Activated T-cell treated with anti-CD3 and anti-CD28 coated beads, Interleukin-2, amount 50 U/mL, for 48 hours (primary cell): ENCODE measurements around the gene PLOD2.
"Not testable (repeated sequence)": the region's sequence is repeated elsewhere in the genome, so short reads cannot be mapped to it uniquely, and the experiment has no call there.

Experiments used
- DNase-seq, 2 experiments: peaks; one replicate each; pipeline ENCODE4 v3.0.0-alpha.2; 2020

PLOD2 gene

GRCh38 chr3:146134348-146135117, 26.5 kb downstream of the PLOD2 start:
- DNase-seq: no peak

DNA sequence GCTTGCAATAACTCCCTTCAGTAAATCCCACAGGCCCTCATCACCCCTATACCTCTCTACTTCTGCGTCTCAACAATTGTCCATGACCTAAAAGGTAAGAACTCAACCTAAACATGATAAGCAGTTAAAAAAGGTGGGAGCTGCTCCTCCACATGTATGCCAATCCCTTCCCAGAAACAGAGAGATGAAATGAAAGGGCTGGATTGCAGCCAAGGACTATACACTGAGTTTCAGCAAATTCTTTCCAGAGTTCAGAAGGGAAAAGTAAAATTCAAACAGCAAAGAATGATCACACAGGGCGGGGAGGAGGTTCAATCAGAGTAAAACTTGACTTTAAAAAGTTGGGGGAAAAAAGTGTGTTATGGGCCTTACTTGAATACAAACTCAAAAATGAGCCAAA, 27.5 kb downstream of the PLOD2 start:
- DNase-seq: no peak

DNA sequence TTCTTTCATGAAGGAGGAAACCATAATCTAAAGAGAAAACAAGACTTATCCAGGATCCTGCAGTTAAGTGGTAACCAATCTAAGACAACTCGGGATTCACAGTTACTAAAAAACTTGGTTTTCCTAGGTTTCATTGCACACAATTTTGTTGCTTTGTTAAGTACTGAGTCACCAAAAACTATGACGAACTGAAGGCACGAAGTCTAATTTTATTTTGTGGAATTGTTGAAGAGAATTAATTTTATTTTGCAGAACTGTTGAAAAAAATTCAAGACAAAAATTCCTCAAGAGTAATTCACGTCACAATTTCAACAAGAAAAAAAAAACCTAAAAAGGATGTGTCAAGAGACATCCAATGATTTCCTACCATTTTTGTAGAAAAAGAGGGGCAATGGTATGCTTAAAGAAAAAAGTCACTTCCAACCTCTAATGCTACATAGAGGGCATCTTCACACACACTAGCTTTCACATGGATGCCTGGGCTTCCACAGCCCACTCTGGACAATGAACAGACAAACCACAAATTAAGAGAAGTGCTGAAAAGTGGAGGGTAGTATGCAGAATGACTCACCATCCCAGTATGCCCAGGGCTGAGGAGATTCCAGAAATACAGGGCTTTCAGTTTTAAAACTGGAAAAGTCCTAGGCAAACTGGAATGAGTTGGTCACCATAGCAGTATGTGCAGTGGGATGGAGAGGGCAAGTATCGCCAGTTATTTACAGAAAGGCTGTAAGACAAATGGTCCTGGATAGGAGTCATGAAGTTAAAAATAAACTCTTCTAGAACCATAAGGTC, 29.2 kb downstream of the PLOD2 start:
- no peak for DNase-seq

- no peak for DNase-seq
These were observed 30.1 kb downstream of the PLOD2 start for GRCh38 chr3:146130881-146131371.

GRCh38 chr3:146129750-146130149, 31.2 kb downstream of the PLOD2 start:
- no peak for DNase-seq

- DNase-seq: no peak
These were observed 32.0 kb downstream of the PLOD2 start for GRCh38 chr3:146128939-146129338.

DNA sequence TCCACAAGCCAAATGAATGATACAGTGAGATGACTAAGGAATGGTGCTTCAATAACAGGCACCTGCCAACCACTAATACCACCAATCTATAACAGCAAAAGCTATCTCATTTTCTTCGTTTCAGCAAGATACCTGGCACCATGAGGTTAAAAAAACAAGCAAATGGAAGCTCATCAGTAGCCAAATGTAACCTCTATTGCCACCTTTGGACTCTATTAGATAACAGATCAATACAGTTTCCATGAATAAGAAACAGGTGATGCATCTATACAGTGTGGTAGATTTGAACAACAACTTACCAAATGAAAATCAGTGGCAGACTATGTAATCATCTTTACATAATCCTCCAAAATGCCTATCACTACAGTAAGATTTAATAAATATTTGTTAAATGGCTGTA, 32.8 kb downstream of the PLOD2 start:
- DNase-seq: no peak

- DNase-seq: no peak
These were observed 35.0 kb downstream of the PLOD2 start for GRCh38 chr3:146125951-146126350.

DNA sequence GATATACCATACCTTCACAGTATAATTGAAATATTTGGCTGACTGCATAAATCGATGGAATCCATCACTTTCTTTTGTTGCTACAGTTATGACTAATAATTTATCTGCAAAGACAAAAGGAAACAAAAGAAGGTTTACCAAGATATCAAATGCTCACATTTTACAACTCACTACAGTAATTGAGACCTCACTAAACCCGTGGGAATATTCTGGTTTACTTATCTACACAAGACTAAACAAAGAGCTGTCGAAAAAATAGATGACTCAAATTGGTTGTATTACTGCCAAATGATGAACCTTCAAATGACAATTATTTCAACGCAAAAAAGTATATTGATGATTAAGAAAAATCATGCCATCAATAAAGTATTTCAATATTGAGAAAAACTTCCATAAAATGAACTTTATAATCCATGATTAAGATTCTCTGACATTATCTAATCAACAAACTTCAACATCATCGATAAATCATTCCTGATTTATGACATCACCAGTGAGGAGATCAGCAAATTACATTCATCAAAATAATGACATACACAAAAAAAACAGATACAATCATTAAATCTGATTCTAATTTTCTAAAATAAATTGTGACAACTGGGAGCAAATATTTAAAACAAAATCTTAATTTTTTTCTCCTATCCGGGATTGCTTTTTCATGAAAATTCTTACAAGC, 36.7 kb downstream of the PLOD2 start:
- DNase-seq: no peak

GRCh38 chr3:146117406-146118285, 43.3 kb downstream of the PLOD2 start:
- no peak for DNase-seq

DNA sequence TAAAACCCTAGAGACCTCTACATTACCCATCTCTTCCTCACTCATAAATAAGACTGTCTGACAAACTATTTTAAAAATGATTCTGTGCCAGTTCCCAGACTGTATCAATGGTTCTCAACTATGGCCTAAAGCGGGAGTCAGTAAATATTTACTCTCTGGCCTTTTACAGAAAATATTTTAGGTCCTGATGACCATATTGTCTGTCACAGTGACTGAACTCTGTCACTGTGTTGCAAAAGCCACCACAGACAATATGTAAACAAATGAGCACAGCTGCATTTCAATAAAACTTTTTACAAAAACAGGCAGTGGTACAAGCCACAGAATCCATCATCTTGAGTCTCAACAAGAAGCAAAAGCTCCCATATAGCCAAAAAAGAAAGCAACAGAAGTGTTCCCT, 45.4 kb downstream of the PLOD2 start:
- no peak for DNase-seq

DNA sequence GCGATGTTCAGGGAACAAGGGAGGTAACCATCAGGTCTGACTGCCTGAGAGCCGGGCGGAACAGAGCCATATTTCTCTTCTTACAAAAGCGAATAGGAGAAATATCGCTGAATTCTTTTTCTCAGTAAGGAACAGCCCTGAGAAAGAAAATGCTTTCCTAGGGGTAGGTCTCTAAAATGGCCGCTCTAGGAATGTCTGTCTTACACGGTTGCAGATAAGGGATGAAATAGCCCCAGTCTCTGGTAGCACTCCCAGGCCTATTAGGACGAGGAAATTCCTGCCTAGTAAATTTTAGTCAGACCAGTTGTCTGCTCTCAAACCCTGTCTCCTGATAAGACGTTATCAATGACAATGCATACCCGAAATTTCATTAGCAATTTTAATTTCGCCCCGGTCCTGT, 47.2 kb downstream of the PLOD2 start:
- not testable (repeated sequence) for DNase-seq

DNA sequence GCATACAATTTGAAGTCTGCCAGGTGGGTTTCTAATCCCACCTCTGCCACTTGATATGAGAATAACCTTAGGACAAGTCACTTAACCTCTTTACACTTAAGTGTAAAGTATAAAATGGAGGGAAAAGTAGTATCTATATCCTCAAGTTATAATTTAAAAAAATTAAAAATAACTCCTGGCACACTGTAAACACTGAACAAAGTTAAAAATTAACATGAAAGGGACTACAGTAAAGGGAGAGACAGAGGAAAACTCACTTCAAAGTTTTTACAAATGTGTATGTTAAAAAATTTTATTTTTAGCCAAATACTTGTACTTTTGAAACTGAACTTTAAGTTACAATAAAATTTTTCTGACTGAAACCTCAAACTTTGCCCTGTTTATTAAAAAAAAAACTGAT, 49.6 kb downstream of the PLOD2 start:
- DNase-seq: no peak

- no peak for DNase-seq
These were observed 50.8 kb downstream of the PLOD2 start for GRCh38 chr3:146110161-146110560.

DNA sequence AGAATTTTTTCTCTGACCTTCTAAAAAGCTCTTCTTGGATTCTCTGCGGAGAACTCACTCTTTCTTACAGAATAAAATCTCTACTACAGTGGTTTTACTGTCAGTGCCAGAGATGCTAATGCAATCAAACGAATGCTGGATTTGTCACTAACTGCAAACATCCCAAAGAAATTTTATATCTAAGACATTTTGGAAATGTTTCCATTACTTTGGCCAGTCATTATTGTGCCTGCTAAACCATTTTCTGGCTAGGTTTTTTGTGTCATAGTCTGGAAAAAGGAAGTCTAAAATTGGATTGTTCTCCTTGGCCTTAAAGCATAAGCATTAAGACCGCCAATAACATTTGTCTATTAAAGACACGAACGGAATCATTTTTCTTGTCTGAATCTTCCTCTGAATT, 54.0 kb downstream of the PLOD2 start:
- DNase-seq: no peak

DNA sequence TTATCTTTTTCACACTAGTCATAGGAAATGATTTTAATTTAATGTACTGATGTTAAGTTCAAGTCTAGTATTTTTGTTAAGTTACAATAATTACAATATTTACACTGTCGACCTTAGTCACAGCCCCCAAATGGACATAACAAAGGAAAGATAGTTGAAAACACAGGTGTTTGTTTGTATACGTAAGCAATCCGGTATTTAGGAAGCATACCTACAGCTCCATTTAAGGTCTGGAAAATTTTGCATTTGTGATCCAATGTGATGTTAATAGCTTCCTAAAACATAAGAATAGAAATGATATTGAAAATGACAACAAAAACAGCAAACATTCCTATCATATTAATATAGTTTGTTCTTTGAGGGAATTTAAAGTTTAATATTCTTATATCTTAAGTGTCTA, 56.9 kb downstream of the PLOD2 start:
- DNase-seq: no peak

- DNase-seq: no peak
These were observed 58.1 kb downstream of the PLOD2 start for GRCh38 chr3:146102885-146103284.

GRCh38 chr3:146101538-146101937, 59.4 kb downstream of the PLOD2 start:
- no peak for DNase-seq

DNA sequence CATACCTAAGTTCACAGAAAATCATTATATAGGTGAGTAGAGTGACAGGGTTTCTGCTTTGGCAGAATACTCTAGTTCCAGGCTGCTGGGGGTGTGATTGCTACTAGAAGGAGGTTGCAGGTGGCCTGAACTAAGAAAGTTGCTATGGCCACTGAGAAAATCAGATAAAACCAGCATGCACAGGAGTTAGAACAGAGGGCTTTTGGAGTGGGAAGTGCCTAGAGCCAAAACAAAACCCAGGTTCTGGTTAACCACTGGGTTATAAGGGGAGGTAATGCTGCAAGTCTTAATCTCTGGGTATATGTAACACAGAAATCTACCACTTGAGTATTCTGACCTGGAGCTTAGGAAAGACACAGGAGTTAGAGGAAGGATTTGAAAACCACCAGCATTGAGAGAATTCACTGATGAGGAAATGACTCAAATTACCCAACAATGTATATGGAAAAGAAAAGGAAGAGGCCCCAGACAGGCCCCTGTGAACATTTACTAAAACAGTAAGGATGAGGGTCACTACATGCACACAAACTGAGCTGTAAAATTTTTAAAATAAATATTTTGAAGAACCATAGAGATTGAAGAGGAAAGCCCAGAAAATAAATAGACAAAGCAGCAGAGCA, 60.0 kb downstream of the PLOD2 start:
- no peak for DNase-seq

- DNase-seq: no peak
These were observed 60.8 kb downstream of the PLOD2 start for GRCh38 chr3:146100180-146100579.

GRCh38 chr3:146099316-146099715, 61.7 kb downstream of the PLOD2 start:
- no peak for DNase-seq

DNA sequence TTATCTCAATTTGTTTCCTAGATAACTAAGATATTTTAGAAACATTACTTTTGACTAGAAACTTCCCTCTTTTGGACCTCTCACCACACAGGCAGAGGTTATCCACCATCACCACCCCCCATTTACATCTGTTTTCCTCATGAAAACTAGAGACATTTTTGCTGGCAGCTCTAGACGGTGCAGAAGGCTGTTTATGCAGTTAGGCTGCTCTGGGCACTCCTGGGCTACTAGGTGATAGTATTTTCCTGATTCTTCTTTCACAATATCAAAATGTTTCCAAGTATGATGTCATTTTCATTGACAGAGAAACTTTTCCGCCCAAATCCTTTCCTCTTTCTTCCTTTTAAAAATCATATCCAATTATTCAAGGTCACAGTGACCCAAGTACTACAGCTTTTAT, 67.1 kb downstream of the PLOD2 start:
- no peak for DNase-seq
